ENCODE results near the gene GPR63. TPM values are rescaled to one million over a fixed set of nuclear protein-coding genes. Genes with fewer than 3 reads are reported as not detected.
A peak's percentile ranks its signal among the peaks of the same experiment; 100 is the strongest.
"Not testable (repeated sequence)": the region's sequence is repeated elsewhere in the genome, so short reads cannot be mapped to it uniquely, and the experiment has no call there.

GPR63 gene, protein sequence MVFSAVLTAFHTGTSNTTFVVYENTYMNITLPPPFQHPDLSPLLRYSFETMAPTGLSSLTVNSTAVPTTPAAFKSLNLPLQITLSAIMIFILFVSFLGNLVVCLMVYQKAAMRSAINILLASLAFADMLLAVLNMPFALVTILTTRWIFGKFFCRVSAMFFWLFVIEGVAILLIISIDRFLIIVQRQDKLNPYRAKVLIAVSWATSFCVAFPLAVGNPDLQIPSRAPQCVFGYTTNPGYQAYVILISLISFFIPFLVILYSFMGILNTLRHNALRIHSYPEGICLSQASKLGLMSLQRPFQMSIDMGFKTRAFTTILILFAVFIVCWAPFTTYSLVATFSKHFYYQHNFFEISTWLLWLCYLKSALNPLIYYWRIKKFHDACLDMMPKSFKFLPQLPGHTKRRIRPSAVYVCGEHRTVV
- total RNA-seq: 4.5 and 5.0 TPM in 2 replicates

DNA sequence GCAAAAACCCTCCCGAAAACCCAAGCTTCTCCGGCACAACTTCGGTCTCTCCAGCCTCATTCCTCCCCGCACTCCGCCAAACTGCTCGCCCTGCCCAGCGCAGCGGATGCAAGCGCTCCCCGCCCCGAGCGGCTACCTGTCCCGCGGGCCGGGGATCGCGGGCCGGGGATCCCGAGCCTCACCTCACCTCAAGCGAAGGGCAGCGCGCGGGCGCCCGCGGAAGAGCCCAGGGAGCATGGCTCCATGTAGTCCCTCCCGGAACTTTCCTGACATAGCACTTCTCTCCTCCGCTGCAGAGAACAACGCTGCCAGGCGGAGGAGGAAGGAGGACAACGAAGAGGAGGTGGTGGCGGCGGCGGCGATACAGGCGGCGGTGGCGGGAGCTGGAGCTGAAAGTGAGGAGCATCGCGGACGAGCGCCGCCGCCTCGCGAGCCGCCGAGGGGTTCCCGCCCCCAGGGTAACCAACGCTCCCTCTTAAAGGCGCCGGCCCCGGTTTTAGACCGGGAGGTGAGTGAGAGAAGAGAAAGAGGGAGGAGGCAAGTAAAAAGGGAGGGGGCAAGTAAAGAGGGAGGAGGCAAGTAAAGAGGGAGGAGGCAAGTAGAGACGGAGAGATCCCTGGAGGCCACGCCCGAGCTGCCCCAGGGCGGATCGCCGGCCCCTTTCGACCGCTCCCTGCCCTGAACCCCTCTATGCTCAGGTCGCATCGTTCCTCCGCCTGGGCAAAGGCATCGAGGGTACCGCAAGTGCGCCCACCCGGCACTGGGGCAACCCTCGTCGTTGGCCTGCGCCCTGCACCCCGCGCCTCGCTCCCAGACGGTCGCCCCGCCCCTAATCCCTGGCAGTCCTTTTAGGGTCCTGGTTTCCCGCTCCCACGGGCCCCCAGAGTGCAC, at the start of gene GPR63:
Gene GPR63, minus strand, starts transcription at position 397 of the 891 bp plus-strand sequence. CDS start 37,746 bp downstream, outside the sequence.
- H3K36me3 Mint-ChIP-seq (ENCODE audit: low read depth): peaks cover 4% of the 10 kb centered on the region
- H3K4me3 Mint-ChIP-seq (ENCODE audit: low read depth): peak within 1 kb of the TSS; percentile 90
- no peaks in the 10 kb centered on the region for H3K9me3 Mint-ChIP-seq
- H3K27me3 Mint-ChIP-seq (ENCODE audit: low read depth): peaks cover 24% of the 10 kb centered on the region
- DNase-seq (ENCODE audit: low spot score): peak; percentile 84
- H3K4me1 Mint-ChIP-seq (ENCODE audit: low read depth): peaks cover 34% of the 10 kb centered on the region
- intact Hi-C loops (cut with micrococcal nuclease): loop anchor here (1.0 to 5.0 kb wide), 6 partner anchors 21 to 446 kb away; partner anchors contain the start of genes KLHL32, MMS22L and NDUFAF4
- peak within 1 kb of the TSS; percentile 43 for H3K27ac Mint-ChIP-seq

DNA sequence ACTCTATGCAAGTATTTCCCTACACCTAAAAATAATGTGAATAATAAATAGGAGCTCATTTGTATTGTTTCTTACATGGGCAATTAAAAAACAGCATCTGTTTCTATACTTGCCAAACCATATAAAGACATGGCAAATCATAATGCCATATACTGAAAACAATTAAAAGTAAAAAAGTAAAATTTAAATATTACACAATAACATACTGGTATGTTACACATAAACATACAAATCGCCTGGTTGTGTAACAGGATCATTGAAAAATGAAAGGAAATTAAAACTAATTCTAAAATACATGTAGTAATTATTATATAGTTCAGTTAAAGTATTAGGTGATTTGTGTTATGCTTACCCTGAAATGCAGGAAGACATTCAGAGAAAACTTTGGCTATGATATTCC, 49.2 kb upstream of the GPR63 start:
- Mint-ChIP-seq H3K4me3 (ENCODE audit: low read depth) (no peak overlapping the region), H3K27ac (no peak overlapping the region), H3K27me3 (ENCODE audit: low read depth) (peaks cover 2% of the 10 kb centered on the region), H3K36me3 (ENCODE audit: low read depth) (peaks cover 20% of the 10 kb centered on the region), H3K9me3 (no peaks in the 10 kb centered on the region), H3K4me1 (ENCODE audit: low read depth) (peaks cover 8% of the 10 kb centered on the region)
- intact Hi-C loops (cut with micrococcal nuclease): no loop called here
- DNase-seq (ENCODE audit: low spot score): no peak

DNA sequence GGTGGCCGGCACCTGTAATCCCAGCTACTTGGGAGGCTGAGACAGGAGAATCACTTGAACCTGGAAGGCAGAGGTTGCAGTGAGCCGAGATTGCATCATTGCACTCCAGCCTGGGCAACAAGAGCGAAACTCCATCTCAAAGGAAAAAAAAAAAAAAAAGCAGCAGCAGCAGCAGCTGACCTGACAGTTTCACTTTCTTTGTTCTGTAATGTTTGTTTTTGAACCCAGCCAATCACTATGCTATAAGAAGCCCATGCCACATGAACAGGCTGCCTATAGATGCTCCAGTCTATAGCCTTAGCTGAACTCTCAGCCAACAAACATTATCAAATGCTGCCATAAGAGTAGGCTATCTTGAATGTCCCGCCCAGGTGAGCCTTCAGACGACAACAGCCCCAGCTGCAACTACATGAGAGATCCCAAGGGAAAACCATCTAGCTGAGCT, 47.9 kb upstream of the GPR63 start:
- H3K9me3 Mint-ChIP-seq; DNase-seq (ENCODE audit: low spot score); H3K27me3 Mint-ChIP-seq (ENCODE audit: low read depth); intact Hi-C loops (cut with micrococcal nuclease); H3K36me3 Mint-ChIP-seq (ENCODE audit: low read depth); H3K4me3 Mint-ChIP-seq (ENCODE audit: low read depth); H3K4me1 Mint-ChIP-seq (ENCODE audit: low read depth); H3K27ac Mint-ChIP-seq: not testable (repeated sequence)

DNA sequence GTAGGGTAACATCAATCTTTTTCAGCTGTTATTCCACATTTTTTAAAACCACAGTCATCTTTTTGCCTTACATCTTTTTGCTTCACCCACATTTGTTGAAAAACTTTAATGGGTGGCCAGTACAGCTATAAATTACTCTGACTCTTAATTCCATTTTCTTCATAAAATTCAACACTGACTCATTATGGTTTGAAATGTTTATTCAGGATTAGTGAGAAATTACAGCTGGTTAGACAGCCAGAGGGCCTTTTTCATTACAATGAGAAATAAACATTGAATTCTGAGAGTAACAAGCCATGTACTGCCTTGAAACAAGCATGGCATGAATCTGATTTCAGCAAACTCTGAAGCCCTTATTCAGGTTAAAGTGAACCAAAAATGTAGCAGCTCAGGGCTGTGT, 40.9 kb upstream of the GPR63 start:
- Mint-ChIP-seq H3K4me3 (ENCODE audit: low read depth) (no peak overlapping the region), H3K36me3 (ENCODE audit: low read depth) (no peaks in the 10 kb centered on the region), H3K27me3 (ENCODE audit: low read depth) (peaks cover 9% of the 10 kb centered on the region)

DNA sequence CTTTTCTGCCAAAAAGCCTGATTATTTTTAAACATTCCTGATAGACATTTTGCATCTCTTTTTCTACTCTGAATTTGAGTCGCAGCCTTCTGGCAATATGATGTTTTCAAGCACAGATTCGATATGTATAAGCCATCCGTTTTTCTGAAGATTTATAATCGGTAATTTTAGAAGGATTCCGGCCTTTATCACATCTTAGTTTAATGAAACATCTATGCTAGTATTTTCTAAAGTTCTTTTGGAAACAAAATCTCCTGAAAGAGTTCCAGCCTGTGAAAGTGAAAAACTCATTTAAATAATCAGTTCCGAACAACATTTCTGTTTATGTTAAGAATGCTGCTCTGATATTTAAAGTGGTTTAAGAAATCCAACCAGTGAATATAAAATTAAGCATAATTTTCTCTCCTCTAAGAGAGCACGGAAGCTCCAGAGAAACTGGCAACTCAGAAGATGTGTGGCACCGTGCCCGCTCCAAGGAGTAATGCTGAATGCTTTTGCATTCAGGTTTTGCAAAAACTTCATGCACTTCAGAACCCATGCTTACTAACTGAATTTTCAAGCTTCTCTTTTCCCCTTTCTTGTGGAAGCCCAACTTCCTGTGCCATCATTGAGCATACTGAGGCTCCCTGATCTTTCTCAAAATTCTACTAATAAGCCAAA, 39.7 kb upstream of the GPR63 start:
- H3K9me3 Mint-ChIP-seq: no peaks in the 10 kb centered on the region
- DNase-seq (ENCODE audit: low spot score): no peak
- peaks cover 10% of the 10 kb centered on the region for H3K27me3 Mint-ChIP-seq (ENCODE audit: low read depth)
- no peaks in the 10 kb centered on the region for H3K36me3 Mint-ChIP-seq (ENCODE audit: low read depth)
- intact Hi-C loops (cut with micrococcal nuclease): no loop called here
- no peak overlapping the region for H3K4me3 Mint-ChIP-seq (ENCODE audit: low read depth)
- H3K4me1 Mint-ChIP-seq (ENCODE audit: low read depth): no peaks in the 10 kb centered on the region
- H3K27ac Mint-ChIP-seq: no peak overlapping the region

More for the DNA sequence above, 40.9 kb upstream of the GPR63 start:
- no peak overlapping the region for H3K27ac Mint-ChIP-seq
- DNase-seq (ENCODE audit: low spot score): no peak
- no peaks in the 10 kb centered on the region for H3K4me1 Mint-ChIP-seq (ENCODE audit: low read depth)
- intact Hi-C loops (cut with micrococcal nuclease): no loop called here
- H3K9me3 Mint-ChIP-seq: no peaks in the 10 kb centered on the region

DNA sequence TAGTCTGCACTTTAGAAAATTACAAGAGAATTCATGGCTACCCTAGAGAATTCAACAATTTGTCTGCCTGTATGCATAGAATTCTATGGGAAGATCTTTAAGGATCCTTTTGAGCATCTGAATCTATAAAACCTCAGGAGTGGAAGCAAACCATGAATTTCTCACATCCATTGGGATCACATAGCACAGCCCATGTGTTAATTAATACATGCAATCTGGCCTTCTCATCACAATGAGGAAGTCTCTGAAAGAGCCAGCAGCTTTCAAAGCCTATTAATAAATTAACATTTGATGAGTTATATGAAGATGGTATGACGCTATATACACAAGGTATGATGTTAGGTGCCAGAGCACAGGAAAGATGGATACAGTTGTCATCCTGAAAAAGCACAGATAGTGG, 35.7 kb upstream of the GPR63 start:
- Mint-ChIP-seq H3K4me1 (ENCODE audit: low read depth) (no peaks in the 10 kb centered on the region), H3K27me3 (ENCODE audit: low read depth) (peaks cover 16% of the 10 kb centered on the region), H3K27ac (no peak overlapping the region), H3K36me3 (ENCODE audit: low read depth) (no peaks in the 10 kb centered on the region), H3K4me3 (ENCODE audit: low read depth) (no peak overlapping the region), H3K9me3 (no peaks in the 10 kb centered on the region)
- no peak for DNase-seq (ENCODE audit: low spot score)
- intact Hi-C loops (cut with micrococcal nuclease): no loop called here

DNA sequence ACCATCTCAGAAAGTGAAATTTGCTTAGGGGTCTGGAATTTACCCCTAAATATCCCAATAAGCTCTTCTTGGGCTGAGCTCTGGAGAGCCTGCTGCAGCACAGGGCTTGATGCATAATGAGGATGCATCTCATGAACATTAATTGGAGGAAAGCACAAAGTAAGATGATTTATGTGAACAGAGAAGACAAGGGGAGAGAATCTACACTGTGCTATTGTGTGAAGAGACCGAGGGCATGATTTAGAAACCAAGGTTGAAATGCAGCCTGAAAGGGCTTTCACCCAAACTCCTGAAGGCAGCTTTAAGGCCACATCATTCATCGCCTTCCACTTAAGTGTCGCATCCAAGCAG, 27.8 kb upstream of the GPR63 start:
- no peaks in the 10 kb centered on the region for H3K36me3 Mint-ChIP-seq (ENCODE audit: low read depth)
- no peaks in the 10 kb centered on the region for H3K9me3 Mint-ChIP-seq
- H3K4me1 Mint-ChIP-seq (ENCODE audit: low read depth): no peaks in the 10 kb centered on the region

DNA sequence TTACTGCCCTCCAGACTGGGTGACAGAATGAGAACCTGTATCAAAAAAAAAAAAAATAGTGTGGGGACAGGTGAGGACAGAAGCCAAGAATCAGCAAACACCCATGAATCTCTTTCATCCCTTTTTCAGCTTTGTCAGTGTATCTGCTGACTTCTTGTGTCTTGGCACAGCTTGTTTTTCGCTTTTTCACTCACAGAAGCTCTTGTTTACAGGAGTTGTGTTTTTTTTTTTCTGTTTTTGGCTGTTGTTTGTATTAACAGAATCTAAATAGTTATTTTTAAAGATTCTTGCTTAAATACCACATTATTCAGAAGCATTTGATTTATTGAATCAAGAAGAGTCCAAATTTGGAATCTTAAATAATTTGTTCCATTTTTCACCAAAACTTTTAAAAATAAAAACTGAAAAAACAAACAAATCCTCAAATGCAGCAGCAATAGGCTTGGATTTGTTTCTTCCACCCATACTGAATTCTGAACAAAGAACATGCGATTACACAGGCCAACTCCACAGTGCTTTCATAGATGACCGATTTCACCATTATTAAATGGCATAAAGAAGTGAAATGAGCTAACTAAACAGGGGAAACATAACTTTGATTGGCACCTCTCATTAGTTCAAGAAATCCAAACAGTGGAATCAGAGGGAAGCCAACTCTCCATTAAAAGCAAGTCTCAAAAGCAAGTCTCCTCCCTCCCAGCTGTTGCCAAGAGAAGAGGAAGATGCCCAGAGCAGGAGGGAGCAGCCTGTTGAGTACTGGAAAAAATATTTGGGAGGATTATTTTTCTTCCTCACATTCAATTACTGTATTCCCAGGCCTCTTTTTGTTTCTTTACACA, 27.2 kb upstream of the GPR63 start:
- H3K27me3 Mint-ChIP-seq (ENCODE audit: low read depth): peaks cover 40% of the 10 kb centered on the region
- no peaks in the 10 kb centered on the region for H3K4me1 Mint-ChIP-seq (ENCODE audit: low read depth)
- H3K36me3 Mint-ChIP-seq (ENCODE audit: low read depth): no peaks in the 10 kb centered on the region
- intact Hi-C loops (cut with micrococcal nuclease): no loop called here
- DNase-seq (ENCODE audit: low spot score): no peak
- H3K27ac Mint-ChIP-seq: no peak overlapping the region
- H3K4me3 Mint-ChIP-seq (ENCODE audit: low read depth): no peak overlapping the region
- no peaks in the 10 kb centered on the region for H3K9me3 Mint-ChIP-seq

More for the DNA sequence above, 27.8 kb upstream of the GPR63 start:
- no peak overlapping the region for H3K27ac Mint-ChIP-seq
- intact Hi-C loops (cut with micrococcal nuclease): no loop called here
- no peak overlapping the region for H3K4me3 Mint-ChIP-seq (ENCODE audit: low read depth)
- no peak for DNase-seq (ENCODE audit: low spot score)
- H3K27me3 Mint-ChIP-seq (ENCODE audit: low read depth): peaks cover 40% of the 10 kb centered on the region

DNA sequence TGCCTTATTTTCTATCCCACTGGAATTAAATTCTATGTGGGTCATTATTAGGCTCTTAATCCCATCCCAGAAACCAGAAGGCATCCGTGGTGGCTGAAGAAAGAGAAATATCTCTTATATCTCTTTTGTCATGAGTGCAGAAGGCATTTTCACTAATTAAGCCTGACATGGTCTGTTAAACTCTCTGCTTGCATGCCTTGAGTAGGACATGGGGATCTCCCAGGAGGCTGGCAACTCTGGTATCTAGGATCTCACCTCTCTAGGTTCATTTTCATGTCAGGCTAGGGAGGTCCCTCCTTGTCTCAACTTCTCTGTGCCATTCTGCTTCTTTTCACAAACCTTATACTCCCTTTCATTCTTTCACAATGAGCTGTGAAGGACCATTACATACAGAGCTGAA, 25.3 kb upstream of the GPR63 start:
- Mint-ChIP-seq H3K4me1 (ENCODE audit: low read depth) (no peaks in the 10 kb centered on the region), H3K4me3 (ENCODE audit: low read depth) (no peak overlapping the region), H3K36me3 (ENCODE audit: low read depth) (no peaks in the 10 kb centered on the region), H3K27me3 (ENCODE audit: low read depth) (peaks cover 34% of the 10 kb centered on the region), H3K27ac (no peak overlapping the region), H3K9me3 (no peaks in the 10 kb centered on the region)
- DNase-seq (ENCODE audit: low spot score): no peak
- intact Hi-C loops (cut with micrococcal nuclease): no loop called here

DNA sequence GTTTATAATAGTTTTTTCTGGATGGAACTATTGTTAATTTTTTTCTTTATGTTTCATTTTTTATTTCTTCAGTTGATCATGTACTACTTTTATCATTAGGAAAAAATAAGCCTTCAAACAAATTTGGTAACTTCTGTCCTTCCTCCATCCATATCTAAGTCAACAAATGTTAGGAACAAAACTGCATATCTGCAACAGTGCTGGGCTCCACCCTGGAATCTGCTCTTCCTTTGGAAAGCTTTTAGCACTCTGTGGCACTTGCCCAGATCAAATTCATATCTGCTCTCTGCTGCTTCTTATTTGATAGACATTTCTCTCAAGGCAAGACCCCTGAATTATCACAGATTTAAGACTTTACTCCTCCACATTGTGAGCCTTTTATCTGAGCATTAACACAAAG, 24.3 kb upstream of the GPR63 start:
- Mint-ChIP-seq H3K27me3 (ENCODE audit: low read depth) (peaks cover 41% of the 10 kb centered on the region), H3K4me1 (ENCODE audit: low read depth) (no peaks in the 10 kb centered on the region), H3K4me3 (ENCODE audit: low read depth) (no peak overlapping the region), H3K9me3 (no peaks in the 10 kb centered on the region), H3K36me3 (ENCODE audit: low read depth) (no peaks in the 10 kb centered on the region), H3K27ac (no peak overlapping the region)
- intact Hi-C loops (cut with micrococcal nuclease): no loop called here
- DNase-seq (ENCODE audit: low spot score): no peak

DNA sequence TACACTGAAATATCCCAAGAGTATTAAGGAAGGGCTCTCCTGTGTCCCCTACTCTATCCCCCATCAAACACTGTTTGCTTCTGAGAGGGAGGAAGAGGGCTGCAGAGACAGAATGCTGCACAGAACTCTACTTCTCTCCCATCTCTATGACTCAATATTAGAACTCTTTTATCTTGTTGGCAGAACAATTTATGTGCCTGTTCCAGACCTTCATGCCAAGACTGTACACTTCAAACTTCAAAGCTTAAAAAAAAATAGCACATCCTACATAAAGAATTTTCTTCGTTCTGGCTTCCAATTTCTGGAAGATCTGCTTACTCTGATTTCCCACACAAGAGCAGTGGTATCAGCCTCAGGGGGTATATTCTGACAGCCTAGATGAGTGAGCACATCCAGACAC, 19.6 kb upstream of the GPR63 start:
- H3K4me3 Mint-ChIP-seq (ENCODE audit: low read depth): no peak overlapping the region
- no peak overlapping the region for H3K27ac Mint-ChIP-seq
- no peak for DNase-seq (ENCODE audit: low spot score)
- intact Hi-C loops (cut with micrococcal nuclease): no loop called here
- H3K4me1 Mint-ChIP-seq (ENCODE audit: low read depth): no peaks in the 10 kb centered on the region
- peaks cover 13% of the 10 kb centered on the region for H3K27me3 Mint-ChIP-seq (ENCODE audit: low read depth)
- no peaks in the 10 kb centered on the region for H3K9me3 Mint-ChIP-seq
- H3K36me3 Mint-ChIP-seq (ENCODE audit: low read depth): no peaks in the 10 kb centered on the region

DNA sequence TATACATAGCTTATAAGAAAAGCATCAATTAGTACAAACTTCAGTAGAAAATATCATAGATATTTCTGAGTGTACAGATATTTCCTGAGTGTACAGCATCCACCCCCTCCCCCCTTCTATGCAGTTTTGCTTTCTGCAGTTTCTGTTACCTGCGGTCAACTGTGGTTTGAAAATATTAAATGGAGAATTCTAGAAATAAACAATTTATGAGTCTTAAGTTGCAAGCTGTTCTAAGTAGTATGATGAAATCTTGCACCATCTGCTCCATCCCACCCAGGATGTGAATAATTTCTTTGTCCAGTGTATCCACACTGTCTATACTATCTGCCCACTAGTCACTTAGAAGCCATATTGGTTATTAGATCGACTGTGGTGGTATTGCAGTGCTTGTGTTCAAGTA, 15.8 kb upstream of the GPR63 start:
- Mint-ChIP-seq H3K4me1 (ENCODE audit: low read depth) (no peaks in the 10 kb centered on the region), H3K27me3 (ENCODE audit: low read depth) (peaks cover 13% of the 10 kb centered on the region), H3K27ac (no peak overlapping the region), H3K4me3 (ENCODE audit: low read depth) (no peak overlapping the region), H3K36me3 (ENCODE audit: low read depth) (no peaks in the 10 kb centered on the region), H3K9me3 (no peaks in the 10 kb centered on the region)
- intact Hi-C loops (cut with micrococcal nuclease): no loop called here
- no peak for DNase-seq (ENCODE audit: low spot score)
